ENCODE results near the gene PGM5. TPM values are rescaled to one million over a fixed set of nuclear protein-coding genes. Genes with fewer than 3 reads are reported as not detected.

The PGM5 gene
- total and polyA plus RNA-seq, 2 experiments from 2014 or later = 2.5 to 38.8 TPM

DNA sequence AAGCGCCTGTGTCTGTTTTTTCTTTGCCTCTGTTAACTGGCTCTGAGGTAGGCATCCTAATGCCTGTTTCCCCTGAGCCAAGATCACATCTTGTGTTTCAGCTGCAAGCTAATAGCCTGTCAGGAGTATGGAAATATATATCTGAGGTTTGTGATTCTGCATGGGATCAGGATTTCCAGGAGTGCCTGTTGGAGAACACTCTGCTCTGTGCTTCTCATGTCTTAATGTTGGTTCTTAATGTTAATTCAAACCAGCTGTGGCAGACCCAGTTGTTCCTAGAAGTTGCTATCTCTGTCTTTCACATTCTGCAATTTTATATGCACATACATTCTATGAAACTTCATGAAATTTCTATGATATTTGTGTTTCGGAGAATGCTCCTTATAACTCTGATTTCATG is 72.1 kb downstream of the PGM5 start:
- peak overlapping the region; percentile 88 for H3K27ac ChIP-seq
- no peaks in the 10 kb centered on the region for H4K20me1 ChIP-seq (ENCODE audit: insufficient read depth, poor library complexity, severe bottlenecking)

GRCh38 chr9:68429631-68430030 is 73.2 kb downstream of the PGM5 start:
- WGBS (ENCODE audit: low lambda C conversion rate, missing lambda C conversion rate) = 65% methylated on average over 2 of the region's 2 CpGs
- Histone ChIP-seq H2AFZ (no peak overlapping the region), H3K9me3 (ENCODE audit: low read depth) (no peaks in the 10 kb centered on the region), H3K79me2 (no peaks in the 10 kb centered on the region), H3K27ac (peak overlapping the region; percentile 88), H3K4me1 (ENCODE audit: insufficient read depth) (peaks cover 13% of the 10 kb centered on the region), H4K20me1 (ENCODE audit: insufficient read depth, poor library complexity, severe bottlenecking) (no peaks in the 10 kb centered on the region), H3K9me2 (replicated peaks; ENCODE audit: insufficient read depth) (no peaks in the 10 kb centered on the region), H3K27me3 (no peaks in the 10 kb centered on the region), H3K36me3 (replicated peaks; ENCODE audit: insufficient read depth, low read depth) (no peaks in the 10 kb centered on the region), H3K4me2 (no peak overlapping the region), H3K4me3 (no peak overlapping the region)
- TF ChIP-seq, protein P1, sequence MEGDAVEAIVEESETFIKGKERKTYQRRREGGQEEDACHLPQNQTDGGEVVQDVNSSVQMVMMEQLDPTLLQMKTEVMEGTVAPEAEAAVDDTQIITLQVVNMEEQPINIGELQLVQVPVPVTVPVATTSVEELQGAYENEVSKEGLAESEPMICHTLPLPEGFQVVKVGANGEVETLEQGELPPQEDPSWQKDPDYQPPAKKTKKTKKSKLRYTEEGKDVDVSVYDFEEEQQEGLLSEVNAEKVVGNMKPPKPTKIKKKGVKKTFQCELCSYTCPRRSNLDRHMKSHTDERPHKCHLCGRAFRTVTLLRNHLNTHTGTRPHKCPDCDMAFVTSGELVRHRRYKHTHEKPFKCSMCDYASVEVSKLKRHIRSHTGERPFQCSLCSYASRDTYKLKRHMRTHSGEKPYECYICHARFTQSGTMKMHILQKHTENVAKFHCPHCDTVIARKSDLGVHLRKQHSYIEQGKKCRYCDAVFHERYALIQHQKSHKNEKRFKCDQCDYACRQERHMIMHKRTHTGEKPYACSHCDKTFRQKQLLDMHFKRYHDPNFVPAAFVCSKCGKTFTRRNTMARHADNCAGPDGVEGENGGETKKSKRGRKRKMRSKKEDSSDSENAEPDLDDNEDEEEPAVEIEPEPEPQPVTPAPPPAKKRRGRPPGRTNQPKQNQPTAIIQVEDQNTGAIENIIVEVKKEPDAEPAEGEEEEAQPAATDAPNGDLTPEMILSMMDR (IDR thresholded peaks at IDR 0.05; ENCODE audit: poor library complexity) = no peak
- TF ChIP-seq EZH2 (IDR thresholded peaks at IDR 0.05; ENCODE audit: borderline replicate concordance) (no peak), EZH2phosphoT487 (IDR thresholded peaks at IDR 0.05; ENCODE audit: low read depth, severe bottlenecking, unreplicated experiment) (no peak)
- DNase-seq (ENCODE audit: low spot score) = no peak

More for the DNA sequence above, 72.1 kb downstream of the PGM5 start:
- no peak for DNase-seq (ENCODE audit: low spot score)
- TF ChIP-seq EZH2 (IDR thresholded peaks at IDR 0.05; ENCODE audit: borderline replicate concordance) = no peak
- no peak for TF ChIP-seq EZH2phosphoT487 (IDR thresholded peaks at IDR 0.05; ENCODE audit: low read depth, severe bottlenecking, unreplicated experiment)
- TF ChIP-seq, protein P1 (IDR thresholded peaks at IDR 0.05; ENCODE audit: poor library complexity) = no peak
- WGBS (ENCODE audit: low lambda C conversion rate, missing lambda C conversion rate) = 25% methylated on average over 2 of the region's 2 CpGs
- Histone ChIP-seq H3K4me1 (ENCODE audit: insufficient read depth) (peaks cover 13% of the 10 kb centered on the region), H3K27me3 (no peaks in the 10 kb centered on the region), H3K4me2 (peak overlapping the region; percentile 44), H3K4me3 (no peak overlapping the region), H3K9me2 (replicated peaks; ENCODE audit: insufficient read depth) (no peaks in the 10 kb centered on the region), H3K79me2 (no peaks in the 10 kb centered on the region), H3K9me3 (ENCODE audit: low read depth) (no peaks in the 10 kb centered on the region), H3K36me3 (replicated peaks; ENCODE audit: insufficient read depth, low read depth) (no peaks in the 10 kb centered on the region), H2AFZ (no peak overlapping the region)

- Histone ChIP-seq H3K27ac (peak overlapping the region; percentile 88), H2AFZ (no peak overlapping the region), H3K4me1 (ENCODE audit: insufficient read depth) (peaks cover 13% of the 10 kb centered on the region), H3K4me2 (no peak overlapping the region), H3K9me3 (ENCODE audit: low read depth) (no peaks in the 10 kb centered on the region), H3K79me2 (no peaks in the 10 kb centered on the region), H3K36me3 (replicated peaks; ENCODE audit: insufficient read depth, low read depth) (no peaks in the 10 kb centered on the region), H3K9me2 (replicated peaks; ENCODE audit: insufficient read depth) (no peaks in the 10 kb centered on the region), H4K20me1 (ENCODE audit: insufficient read depth, poor library complexity, severe bottlenecking) (no peaks in the 10 kb centered on the region), H3K27me3 (no peaks in the 10 kb centered on the region), H3K4me3 (no peak overlapping the region)
- no peak for DNase-seq (ENCODE audit: low spot score)
- TF ChIP-seq EZH2 (IDR thresholded peaks at IDR 0.05; ENCODE audit: borderline replicate concordance) = no peak
- no peak for TF ChIP-seq EZH2phosphoT487 (IDR thresholded peaks at IDR 0.05; ENCODE audit: low read depth, severe bottlenecking, unreplicated experiment)
- TF ChIP-seq, protein P1 (IDR thresholded peaks at IDR 0.05; ENCODE audit: poor library complexity) = no peak
- WGBS (ENCODE audit: low lambda C conversion rate, missing lambda C conversion rate) = 94% methylated on average over 1 of the region's 1 CpG
Measured at GRCh38 chr9:68431307-68431706, 74.9 kb downstream of the PGM5 start.

Data from hepatocyte (in vitro differentiated cells).